Stimulated activated CD8-positive, alpha-beta memory T cell treated with anti-CD3 and anti-CD28 coated beads, Interleukin-4, amount 100 ng/mL, for 24 hours (primary cell): ENCODE results near the gene EPHB1.
"Not testable (repeated sequence)": the region's sequence is repeated elsewhere in the genome, so short reads cannot be mapped to it uniquely, and the experiment has no call there.

Experiments used
- DNase-seq: peaks from one replicate; pipeline ENCODE4 v3.0.0-alpha.2; 2020; ENCODE audit warnings: low read depth

EPHB1 gene

DNA sequence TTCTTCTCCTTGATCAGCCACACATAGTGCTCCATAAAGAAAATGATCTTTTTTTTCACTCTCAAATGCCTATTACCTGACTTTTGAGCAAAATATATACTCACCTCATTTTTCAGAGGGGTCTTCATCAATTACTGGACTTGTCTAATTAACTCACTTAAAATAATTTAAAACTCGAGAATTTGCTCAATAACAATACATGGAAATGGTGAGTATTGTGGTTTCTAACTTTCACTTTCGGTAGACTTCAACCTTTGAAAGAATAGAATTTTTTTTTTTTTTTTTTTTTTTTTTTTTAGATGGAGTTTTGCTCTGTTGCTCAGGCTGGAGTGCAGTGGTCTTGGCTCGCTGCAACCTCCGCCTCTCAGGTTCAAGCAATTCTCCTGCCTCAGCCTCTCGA is 17.7 kb upstream of the EPHB1 start:
- no peak for DNase-seq

DNA sequence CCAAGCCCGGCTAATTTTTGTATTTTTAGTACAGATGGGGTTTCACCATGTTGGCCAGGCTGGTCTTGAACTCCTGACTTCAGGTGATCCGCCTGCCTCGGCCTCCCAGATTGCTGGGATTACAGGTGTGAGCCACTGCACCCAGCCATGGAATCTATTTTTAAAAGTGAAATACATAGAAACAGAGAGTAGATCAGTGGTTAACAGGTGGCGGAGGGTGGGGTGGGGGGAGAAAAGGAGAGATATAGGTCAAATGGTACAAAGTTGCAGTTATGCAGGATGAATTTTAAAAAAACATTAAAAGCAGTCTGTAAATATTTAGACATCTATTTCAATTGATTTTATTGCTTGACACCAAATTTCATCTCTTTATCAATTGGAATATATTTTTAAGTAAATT is 6.8 kb upstream of the EPHB1 start:
- DNase-seq: not testable (repeated sequence)

DNA sequence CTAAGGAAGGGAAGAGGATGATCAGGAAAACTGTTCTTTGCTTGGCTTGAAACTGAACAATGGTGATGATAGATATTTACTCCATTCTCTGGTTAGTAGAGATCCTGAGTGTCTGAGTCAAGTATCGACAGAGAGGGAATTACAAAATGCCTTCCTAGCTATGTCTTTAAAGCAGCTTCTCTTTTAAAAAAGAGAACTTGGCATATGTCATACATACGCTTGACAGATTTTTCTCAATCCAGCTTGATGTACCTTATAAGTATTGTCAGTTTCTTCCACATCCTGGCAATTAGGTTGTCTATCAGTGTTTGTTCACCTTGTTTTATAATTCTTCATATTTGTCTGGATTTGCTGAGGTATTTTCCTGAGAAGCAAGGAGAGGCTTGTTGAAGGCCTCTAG is 5.0 kb upstream of the EPHB1 start:
- no peak for DNase-seq

DNA sequence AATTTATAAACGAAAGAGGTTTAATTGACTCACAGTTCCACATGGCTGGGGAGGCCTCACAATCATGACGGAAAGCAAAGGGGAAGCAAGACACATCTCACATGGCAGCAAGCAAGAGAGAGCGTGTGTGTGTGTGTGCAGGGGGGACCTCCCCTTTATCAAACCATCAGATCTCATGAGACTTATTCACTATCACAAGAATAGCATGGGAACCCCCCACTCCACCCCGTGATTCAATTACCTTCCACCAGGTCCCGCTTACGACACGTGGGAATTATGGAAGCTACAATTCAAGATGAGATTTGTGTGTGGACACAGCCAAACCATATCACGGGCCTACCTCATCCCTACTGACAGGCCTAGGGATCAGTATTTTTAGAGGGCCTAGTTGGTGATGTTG is 3.1 kb upstream of the EPHB1 start:
- no peak for DNase-seq

DNA sequence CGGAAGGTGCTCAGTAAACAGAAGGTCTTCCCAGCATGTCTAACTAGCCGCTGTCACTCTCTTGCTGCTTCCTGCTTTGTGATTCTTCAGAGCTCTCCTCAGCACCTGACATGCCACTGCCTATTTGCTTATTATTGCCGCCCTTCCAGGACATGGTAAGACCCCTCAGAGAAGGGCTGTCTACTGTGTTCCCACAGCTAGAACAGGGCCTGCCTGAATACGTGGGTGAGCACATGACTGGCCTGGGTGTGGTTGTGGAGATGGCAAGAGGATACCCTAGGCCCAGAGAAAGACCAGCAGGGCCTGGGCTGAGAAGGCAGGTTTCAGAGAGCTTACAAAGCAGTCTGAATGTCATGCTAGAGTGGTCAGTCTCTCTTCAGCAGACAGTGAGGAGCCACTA is 2.4 kb upstream of the EPHB1 start:
- no peak for DNase-seq

DNA sequence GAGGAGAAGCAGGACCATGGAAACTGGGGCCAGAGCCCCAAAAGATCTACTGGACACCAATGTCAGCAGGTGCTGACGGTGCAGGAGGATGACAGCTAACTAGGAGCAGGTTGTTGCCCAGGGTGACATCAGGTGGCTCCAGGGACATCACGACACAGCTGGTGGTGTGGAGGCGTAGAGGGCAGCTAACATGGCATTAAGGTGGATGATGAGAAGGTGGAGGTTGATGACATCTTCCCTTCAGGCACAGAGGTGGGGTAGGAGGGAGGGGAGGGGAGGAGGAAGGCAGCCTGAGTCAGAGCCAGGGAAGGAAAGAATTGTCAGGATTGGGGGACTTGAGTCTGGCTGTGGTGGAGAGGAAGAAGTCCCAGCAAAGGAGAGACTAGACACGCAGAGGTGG is 1.5 kb upstream of the EPHB1 start:
- DNase-seq: no peak

- DNase-seq: no peak
Measured at GRCh38 chr3:134794323-134794722, 737 bp upstream of the EPHB1 start.

GRCh38 chr3:134795746-134796280 is 753 bp downstream of the EPHB1 start:
- DNase-seq: no peak

DNA sequence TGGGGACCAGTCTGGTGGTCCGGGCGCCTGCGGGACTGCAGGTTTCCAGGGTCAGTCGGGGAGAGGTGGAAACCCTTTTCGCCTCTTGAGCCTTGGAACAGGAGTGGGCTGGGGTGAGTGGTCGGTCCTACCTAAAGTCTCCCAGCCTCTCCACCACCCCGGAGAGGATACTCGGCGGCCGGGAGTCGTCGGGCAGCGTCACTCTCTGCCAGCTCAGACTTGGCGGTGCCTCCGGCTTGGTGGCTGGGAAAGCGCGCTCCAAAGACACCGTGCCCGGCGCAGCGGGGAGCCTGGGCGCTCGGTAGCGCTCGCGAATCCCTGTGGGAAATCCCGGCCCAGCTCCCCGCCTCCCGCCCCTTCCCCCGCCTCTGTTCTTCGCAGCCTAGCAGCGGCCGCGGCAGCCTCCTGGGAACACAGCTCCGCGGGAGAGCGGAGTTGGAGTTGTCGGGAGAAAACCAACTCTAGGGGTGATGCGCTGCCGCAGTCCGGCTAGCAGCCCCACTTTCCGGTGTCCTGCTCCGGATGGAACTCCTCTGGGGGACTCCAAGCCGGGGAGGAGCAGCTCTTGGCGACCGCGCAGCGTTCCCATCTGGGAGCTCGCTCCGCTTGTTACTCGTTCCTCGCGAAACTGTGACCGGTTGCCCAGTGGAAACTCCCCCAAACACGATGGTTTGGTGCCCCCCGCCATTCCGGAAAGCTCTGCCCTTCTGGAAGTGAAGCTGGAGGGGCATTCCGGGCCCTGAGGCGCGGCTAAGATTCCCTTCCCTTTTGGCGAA is 1.4 kb downstream of the EPHB1 start:
- no peak for DNase-seq

GRCh38 chr3:134797057-134797740 is 2.1 kb downstream of the EPHB1 start:
- DNase-seq: no peak

DNA sequence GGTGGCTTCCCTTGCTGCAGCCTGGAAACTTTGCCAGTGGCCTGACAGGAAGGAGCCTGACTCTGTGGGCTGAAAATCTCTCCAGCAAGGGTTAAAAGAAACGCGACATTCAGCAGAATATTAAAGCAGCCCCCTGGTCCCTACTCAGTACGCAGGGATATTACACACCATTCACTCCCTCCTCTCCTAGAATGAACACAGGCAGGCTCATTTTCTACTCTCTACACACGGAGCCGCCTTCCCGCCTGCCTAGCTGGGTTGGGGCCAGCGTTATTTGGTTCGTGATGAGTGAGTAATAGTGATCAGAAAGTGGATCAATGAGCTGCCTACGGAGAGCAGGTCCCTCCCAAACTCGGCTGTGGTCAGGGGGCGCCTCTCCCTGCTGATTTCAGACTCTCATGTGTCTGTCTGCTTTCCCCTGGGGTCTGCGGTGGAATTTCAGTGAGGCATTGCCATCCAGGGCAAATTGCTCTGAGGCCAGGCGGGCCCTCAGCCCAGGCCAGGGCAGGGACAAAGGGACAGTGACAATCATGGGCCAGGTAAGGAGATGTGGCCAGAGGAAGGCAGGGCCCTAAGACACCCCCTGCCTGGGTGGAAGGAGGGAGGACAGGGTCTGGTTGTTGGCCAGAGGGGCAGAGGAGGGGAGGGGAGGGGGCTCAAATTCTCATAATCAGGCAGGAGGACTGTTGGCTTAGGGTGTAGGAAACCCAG is 2.8 kb downstream of the EPHB1 start:
- no peak for DNase-seq

- DNase-seq: no peak
Measured at GRCh38 chr3:134798681-134799311, 3.7 kb downstream of the EPHB1 start.

DNA sequence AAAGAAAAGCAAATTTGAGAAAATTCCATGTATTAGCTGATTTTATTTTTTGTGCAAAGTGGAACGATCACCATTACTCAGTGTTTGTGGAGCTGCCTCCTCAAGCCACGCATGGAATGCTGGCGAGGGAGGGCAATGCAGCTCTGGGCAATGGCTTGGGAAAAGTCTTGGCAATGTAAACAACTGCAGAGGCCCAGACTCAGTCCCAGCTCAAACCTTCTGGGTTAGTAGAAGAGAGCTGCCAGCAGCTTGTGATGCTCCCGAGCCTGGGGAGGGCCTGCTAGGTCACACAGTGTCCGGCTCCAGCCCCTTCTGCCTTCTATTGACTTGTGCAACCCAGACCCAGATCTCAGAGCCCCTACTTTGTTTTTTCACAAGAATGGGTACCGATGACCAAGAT is 4.3 kb downstream of the EPHB1 start:
- no peak for DNase-seq

DNA sequence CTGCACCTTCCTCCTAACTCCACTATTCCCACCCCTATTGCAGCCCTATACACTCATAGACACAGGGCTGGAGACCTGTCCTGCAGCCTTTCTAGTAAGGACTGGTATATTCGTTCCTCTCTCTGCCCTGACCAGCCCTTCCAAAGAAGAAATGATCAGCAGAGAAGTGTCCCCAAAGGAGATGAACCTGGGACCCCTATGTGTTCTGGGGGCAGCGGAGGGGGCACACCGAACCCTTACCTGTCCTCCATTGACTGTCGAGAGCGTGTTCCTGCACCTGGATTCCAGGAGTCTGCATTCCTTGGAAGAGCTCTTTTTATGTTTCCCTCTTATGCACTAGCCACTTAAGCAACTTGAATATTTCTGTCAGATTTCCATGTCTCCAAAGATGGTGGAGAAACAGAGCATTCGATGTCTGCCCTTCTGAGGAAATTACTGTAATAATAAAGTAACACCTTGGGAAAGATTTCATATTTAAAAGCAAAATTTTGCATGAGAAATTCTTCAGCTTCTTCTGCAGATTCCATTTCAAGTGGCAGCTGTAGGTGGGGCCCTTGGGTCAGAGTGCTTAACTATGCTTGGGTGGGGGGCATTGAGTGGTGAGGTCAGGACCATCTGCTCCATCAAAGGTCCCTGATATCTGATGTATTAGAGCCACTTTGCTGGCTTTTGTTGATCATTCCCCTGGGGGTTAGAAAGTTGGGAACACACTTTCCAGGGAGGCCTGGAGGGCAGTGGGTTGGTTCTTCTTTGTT is 6.3 kb downstream of the EPHB1 start:
- no peak for DNase-seq

GRCh38 chr3:134802428-134803050 is 7.5 kb downstream of the EPHB1 start:
- no peak for DNase-seq

- DNase-seq: no peak
Measured at GRCh38 chr3:134803051-134803505, 8.0 kb downstream of the EPHB1 start.

- DNase-seq: no peak
Measured at GRCh38 chr3:134803652-134804051, 8.6 kb downstream of the EPHB1 start.

GRCh38 chr3:134804508-134805480 is 9.7 kb downstream of the EPHB1 start:
- DNase-seq: no peak

- no peak for DNase-seq
Measured at GRCh38 chr3:134807189-134807588, 12.1 kb downstream of the EPHB1 start.

GRCh38 chr3:134808835-134809234 is 13.8 kb downstream of the EPHB1 start:
- no peak for DNase-seq
